ACHN (cell line): ENCODE data around the gene GLG1.
"Not testable (repeated sequence)": the region's sequence is repeated elsewhere in the genome, so short reads cannot be mapped to it uniquely, and the experiment has no call there.

Source experiments
- DNase-seq: peaks from one replicate; pipeline ENCODE4 v3.0.0-alpha.2; 2015
- in situ Hi-C: cut with HindIII; loops from 2 replicates; pipeline ENCODE4 v1.10.0; 2017; ENCODE audit warnings: low sequenced_read_pairs, low pct_ligation_motif_present, low pct_unique_long_range_greater_than_20kb

GLG1 gene

DNA sequence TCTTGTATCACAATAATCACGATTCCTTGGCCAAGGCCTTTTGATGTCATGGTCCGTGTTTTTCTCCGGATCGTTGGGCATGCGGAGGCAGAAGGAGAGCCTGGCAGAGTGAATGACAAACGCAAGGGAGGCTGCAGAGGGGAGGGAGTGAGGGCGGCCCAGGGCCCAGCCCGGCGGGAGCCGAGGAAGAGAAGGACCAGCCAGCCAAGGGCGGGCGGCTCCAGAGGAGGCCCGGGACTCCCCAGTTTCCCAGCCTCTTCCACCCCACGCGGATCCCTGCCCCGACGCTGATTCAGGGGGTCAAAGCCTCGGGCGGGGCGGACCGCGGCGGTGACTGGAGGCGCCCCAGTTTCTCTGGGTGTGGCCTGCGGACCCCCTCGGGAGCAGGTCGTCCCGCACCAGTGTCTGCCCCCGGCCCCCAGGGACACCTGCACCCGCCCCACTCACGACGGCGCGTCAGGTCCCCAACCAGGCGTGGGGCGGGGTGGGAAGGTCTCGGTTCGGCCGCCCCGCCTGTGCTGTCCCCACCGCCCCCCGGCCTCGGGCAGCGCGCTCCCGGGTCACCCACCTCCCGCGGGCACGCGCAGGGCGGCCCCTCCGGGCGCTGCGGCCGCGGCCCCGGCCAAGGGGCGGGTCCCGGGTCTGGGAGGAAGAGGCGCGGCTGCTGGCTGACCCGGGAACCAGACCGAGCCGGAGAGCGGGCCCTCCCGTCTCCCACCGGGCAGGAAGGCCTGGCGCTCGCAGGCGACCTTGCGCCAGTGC is 200.1 kb downstream of the GLG1 start:
- DNase-seq, in situ Hi-C loops: not testable (repeated sequence)

- in situ Hi-C loops: not testable (repeated sequence)
Measured at GRCh38 chr16:74404148-74404933, 202.6 kb downstream of the GLG1 start.

DNA sequence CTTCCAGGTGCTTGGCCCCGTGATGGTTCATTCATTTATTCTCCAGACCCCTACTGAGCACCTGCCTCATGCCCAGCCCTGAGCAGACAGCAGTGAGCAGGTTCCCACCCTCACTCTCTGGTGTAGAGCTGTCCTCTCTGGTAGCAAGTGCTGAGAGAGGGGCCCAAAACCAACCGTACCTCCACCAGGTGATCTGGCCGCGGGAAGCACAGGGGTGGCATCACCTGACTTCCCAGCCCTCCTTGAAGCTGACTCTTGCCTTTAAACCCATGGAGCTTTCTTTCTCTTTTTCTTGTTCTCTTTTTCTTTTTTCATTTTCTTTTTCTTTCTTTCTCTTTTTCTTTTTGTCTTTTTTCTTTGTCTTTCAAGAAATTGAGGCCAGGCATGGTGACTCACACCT is 206.7 kb downstream of the GLG1 start:
- peak; percentile 0 for DNase-seq
- in situ Hi-C loops: not testable (repeated sequence)

More at GRCh38 chr16:74404148-74404933, 202.6 kb downstream of the GLG1 start:
- not testable (repeated sequence) for DNase-seq

DNA sequence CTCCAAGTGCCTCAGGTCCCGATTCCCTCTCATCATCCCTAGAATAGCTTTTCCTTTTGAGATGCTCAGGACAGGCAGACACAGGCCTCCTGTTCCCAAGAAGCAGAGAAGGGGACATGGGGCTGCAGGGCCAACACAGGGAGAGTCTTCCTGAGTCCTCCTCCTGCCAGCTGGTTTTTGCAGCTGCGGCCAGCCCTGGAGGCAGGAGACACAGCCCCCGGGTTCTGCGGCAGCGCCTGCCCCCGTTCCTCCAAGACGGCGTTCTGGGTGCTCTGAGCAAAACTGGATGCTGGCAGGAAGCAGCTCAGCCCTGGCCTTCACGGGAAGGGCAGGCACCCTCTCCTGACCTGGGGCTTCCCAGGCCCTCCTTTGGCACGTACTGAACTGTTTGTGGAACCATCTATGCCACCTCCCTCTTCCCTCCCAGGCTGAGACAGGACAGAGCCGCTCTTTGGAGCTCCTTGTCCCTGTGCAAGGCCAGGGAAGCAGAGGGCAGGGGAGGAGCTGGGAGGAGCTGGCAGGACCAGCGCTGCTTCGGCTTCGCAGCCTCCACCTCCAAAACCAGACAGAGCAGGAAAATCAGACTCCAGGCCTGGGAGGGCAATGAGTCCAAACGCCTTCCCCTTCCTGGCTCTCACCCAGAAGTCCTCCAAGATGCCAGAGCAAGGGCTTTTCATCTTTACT is 208.6 kb downstream of the GLG1 start:
- DNase-seq, in situ Hi-C loops: not testable (repeated sequence)
